ENCODE results near the gene EHBP1L1. TPM values are rescaled to one million over a fixed set of nuclear protein-coding genes. Genes with fewer than 3 reads are reported as not detected.
A peak's percentile ranks its signal among the peaks of the same experiment; 100 is the strongest.

EHBP1L1 gene
- total and polyA plus RNA-seq, 2 donors (not counting 1 experiment from before 2014, with no cell fraction given): 12.8 to 53.5 TPM

- TF ChIP-seq EZH2 (IDR thresholded peaks at IDR 0.05; ENCODE audit: low read length, missing control alignments): no peak
- TF ChIP-seq, protein P1, sequence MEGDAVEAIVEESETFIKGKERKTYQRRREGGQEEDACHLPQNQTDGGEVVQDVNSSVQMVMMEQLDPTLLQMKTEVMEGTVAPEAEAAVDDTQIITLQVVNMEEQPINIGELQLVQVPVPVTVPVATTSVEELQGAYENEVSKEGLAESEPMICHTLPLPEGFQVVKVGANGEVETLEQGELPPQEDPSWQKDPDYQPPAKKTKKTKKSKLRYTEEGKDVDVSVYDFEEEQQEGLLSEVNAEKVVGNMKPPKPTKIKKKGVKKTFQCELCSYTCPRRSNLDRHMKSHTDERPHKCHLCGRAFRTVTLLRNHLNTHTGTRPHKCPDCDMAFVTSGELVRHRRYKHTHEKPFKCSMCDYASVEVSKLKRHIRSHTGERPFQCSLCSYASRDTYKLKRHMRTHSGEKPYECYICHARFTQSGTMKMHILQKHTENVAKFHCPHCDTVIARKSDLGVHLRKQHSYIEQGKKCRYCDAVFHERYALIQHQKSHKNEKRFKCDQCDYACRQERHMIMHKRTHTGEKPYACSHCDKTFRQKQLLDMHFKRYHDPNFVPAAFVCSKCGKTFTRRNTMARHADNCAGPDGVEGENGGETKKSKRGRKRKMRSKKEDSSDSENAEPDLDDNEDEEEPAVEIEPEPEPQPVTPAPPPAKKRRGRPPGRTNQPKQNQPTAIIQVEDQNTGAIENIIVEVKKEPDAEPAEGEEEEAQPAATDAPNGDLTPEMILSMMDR (conservative IDR thresholded peaks at IDR 0.05 in 1 of 2, IDR thresholded peaks at IDR 0.05 in 1 of 2; ENCODE audit: low read depth in 1 of 2, low read length in 2 of 2): no peak
- Histone ChIP-seq H4K20me1 (ENCODE audit: control insufficient read depth, extremely low read depth, insufficient read depth, low read length) (no peaks in the 10 kb centered on the region), H3K4me2 (ENCODE audit: extremely low read depth, insufficient read depth, low read length) (peak within 1 kb of the TSS; percentile 90), H2AFZ (ENCODE audit: low read length) (no peak within 1 kb of the TSS), H3K36me3 (ENCODE audit: control insufficient read depth, insufficient read depth, low read length) (peaks cover 1% of the 10 kb centered on the region), H3K79me2 (ENCODE audit: control insufficient read depth, insufficient read depth, low read length) (peaks cover 46% of the 10 kb centered on the region), H3K4me3 (replicated peaks in 1 of 4; ENCODE audit: control extremely low read depth in 1 of 4, insufficient read depth in 1 of 4, low read depth in 3 of 4, low read length in 4 of 4) (peak within 1 kb of the TSS; percentile 61 to 89 (median 73)), H3K27me3 (ENCODE audit: control insufficient read depth, insufficient read depth, low read length) (no peaks in the 10 kb centered on the region), H3K9ac (ENCODE audit: insufficient read depth, low read length) (peak within 1 kb of the TSS; percentile 52), H3K27ac (ENCODE audit: insufficient read depth, low read length) (peak within 1 kb of the TSS; percentile 47), H3K9me3 (ENCODE audit: control insufficient read depth, insufficient read depth, low read depth, low read length) (no peaks in the 10 kb centered on the region), H3K4me1 (ENCODE audit: control insufficient read depth, extremely low read depth, insufficient read depth, low read length) (peaks cover 48% of the 10 kb centered on the region)
- DNase-seq (ENCODE audit: low read depth in 2 of 2): peak; percentile 82 to 84
Measured at GRCh38 chr11:65572356-65573051, 3.3 kb upstream of the EHBP1L1 start, which contains the start of gene FAM89B. TSS of gene FAM89B (plus strand) at chr11:65572538. CDS start at chr11:65572670, 132 bp downstream.

- Histone ChIP-seq H3K36me3 (ENCODE audit: control insufficient read depth, insufficient read depth, low read length) (peaks cover 4% of the 10 kb centered on the region), H4K20me1 (ENCODE audit: control insufficient read depth, extremely low read depth, insufficient read depth, low read length) (no peaks in the 10 kb centered on the region), H2AFZ (ENCODE audit: low read length) (no peak overlapping the region), H3K9ac (ENCODE audit: insufficient read depth, low read length) (no peak overlapping the region), H3K79me2 (ENCODE audit: control insufficient read depth, insufficient read depth, low read length) (peaks cover 42% of the 10 kb centered on the region), H3K4me3 (replicated peaks in 1 of 4; ENCODE audit: control extremely low read depth in 1 of 4, insufficient read depth in 1 of 4, low read depth in 3 of 4, low read length in 4 of 4) (peak overlapping the region; percentile 61 to 89 (median 73)), H3K27me3 (ENCODE audit: control insufficient read depth, insufficient read depth, low read length) (no peaks in the 10 kb centered on the region), H3K4me1 (ENCODE audit: control insufficient read depth, extremely low read depth, insufficient read depth, low read length) (peaks cover 51% of the 10 kb centered on the region), H3K4me2 (ENCODE audit: extremely low read depth, insufficient read depth, low read length) (peak overlapping the region; percentile 89), H3K9me3 (ENCODE audit: control insufficient read depth, insufficient read depth, low read depth, low read length) (no peaks in the 10 kb centered on the region), H3K27ac (ENCODE audit: insufficient read depth, low read length) (peak overlapping the region; percentile 47)
- TF ChIP-seq, protein P1 (conservative IDR thresholded peaks at IDR 0.05 in 1 of 2, IDR thresholded peaks at IDR 0.05 in 1 of 2; ENCODE audit: low read depth in 1 of 2, low read length in 2 of 2): no peak
- no peak for TF ChIP-seq EZH2 (IDR thresholded peaks at IDR 0.05; ENCODE audit: low read length, missing control alignments)
- DNase-seq (ENCODE audit: low read depth in 2 of 2): no peak
Measured at GRCh38 chr11:65573391-65574079, 2.3 kb upstream of the EHBP1L1 start.

DNA sequence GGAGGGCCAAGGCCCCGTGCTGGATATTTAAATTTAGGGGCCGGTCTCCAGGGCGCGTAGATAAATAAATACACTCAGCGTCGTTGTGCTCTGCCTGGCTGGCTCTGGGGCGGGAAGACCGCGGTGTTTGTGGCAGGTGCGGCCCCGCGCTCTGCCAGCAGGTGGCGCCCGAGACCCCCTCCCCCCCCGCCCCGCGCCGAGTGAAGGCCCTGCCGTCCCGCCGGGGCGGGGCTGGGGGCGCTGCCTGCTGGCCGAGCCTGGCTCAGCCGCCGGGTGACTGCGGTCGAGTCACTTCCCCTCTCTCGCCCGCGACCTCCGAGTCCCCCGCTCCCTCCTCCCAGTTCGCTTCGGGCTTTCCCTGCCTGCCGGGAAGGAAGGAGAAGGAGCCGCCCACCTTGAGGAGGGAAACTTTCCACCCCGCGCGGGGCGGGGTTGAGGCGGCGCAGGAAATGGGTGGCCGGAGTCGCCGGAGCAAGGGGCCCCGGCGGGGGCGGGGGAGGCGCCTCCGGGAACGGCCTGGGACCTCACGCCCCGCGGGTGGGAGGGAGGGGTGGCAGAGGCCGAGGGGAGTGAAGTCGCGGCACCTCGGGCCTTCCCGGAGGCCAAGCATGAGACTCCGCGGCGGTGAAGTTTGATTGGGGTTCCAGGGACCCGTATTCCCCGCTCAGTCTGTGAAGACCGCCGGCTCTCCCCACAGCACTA lies 1.6 kb upstream of the EHBP1L1 start:
- H3K27me3 ChIP-seq (ENCODE audit: control insufficient read depth, insufficient read depth, low read length): no peaks in the 10 kb centered on the region
- peak overlapping the region; percentile 41 to 89 (median 65) for H3K4me3 ChIP-seq (replicated peaks in 1 of 4; ENCODE audit: control extremely low read depth in 1 of 4, insufficient read depth in 1 of 4, low read depth in 3 of 4, low read length in 4 of 4)
- no peak for TF ChIP-seq EZH2 (IDR thresholded peaks at IDR 0.05; ENCODE audit: low read length, missing control alignments)
- TF ChIP-seq, protein P1 (conservative IDR thresholded peaks at IDR 0.05 in 1 of 2, IDR thresholded peaks at IDR 0.05 in 1 of 2; ENCODE audit: low read depth in 1 of 2, low read length in 2 of 2): peak; percentile 46 to 58
- H4K20me1 ChIP-seq (ENCODE audit: control insufficient read depth, extremely low read depth, insufficient read depth, low read length): no peaks in the 10 kb centered on the region
- peak overlapping the region; percentile 51 for H3K27ac ChIP-seq (ENCODE audit: insufficient read depth, low read length)
- no peaks in the 10 kb centered on the region for H3K9me3 ChIP-seq (ENCODE audit: control insufficient read depth, insufficient read depth, low read depth, low read length)
- DNase-seq (ENCODE audit: low read depth in 2 of 2): peak; percentile 95 to 96
- no peak overlapping the region for H2AFZ ChIP-seq (ENCODE audit: low read length)
- H3K4me1 ChIP-seq (ENCODE audit: control insufficient read depth, extremely low read depth, insufficient read depth, low read length): peaks cover 46% of the 10 kb centered on the region
- H3K79me2 ChIP-seq (ENCODE audit: control insufficient read depth, insufficient read depth, low read length): peaks cover 37% of the 10 kb centered on the region
- peak overlapping the region; percentile 89 for H3K4me2 ChIP-seq (ENCODE audit: extremely low read depth, insufficient read depth, low read length)
- H3K9ac ChIP-seq (ENCODE audit: insufficient read depth, low read length): peak overlapping the region; percentile 21
- H3K36me3 ChIP-seq (ENCODE audit: control insufficient read depth, insufficient read depth, low read length): peaks cover 4% of the 10 kb centered on the region

Measured in fibroblast of lung (primary cell).